ENCODE results near the gene ZBTB16. TPM values are rescaled to one million over a fixed set of nuclear protein-coding genes. Genes with fewer than 3 reads are reported as not detected.

ZBTB16 gene
- total RNA-seq, 3 donors from 2014 or later: 4.9 to 82.1 (median 48.8) TPM

- TF ChIP-seq, protein P1, sequence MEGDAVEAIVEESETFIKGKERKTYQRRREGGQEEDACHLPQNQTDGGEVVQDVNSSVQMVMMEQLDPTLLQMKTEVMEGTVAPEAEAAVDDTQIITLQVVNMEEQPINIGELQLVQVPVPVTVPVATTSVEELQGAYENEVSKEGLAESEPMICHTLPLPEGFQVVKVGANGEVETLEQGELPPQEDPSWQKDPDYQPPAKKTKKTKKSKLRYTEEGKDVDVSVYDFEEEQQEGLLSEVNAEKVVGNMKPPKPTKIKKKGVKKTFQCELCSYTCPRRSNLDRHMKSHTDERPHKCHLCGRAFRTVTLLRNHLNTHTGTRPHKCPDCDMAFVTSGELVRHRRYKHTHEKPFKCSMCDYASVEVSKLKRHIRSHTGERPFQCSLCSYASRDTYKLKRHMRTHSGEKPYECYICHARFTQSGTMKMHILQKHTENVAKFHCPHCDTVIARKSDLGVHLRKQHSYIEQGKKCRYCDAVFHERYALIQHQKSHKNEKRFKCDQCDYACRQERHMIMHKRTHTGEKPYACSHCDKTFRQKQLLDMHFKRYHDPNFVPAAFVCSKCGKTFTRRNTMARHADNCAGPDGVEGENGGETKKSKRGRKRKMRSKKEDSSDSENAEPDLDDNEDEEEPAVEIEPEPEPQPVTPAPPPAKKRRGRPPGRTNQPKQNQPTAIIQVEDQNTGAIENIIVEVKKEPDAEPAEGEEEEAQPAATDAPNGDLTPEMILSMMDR (IDR thresholded peaks at IDR 0.05): no peak
- Histone ChIP-seq H3K9me3 (no peaks in the 10 kb centered on the region), H3K4me3 (no peak overlapping the region), H3K36me3 (ENCODE audit: low read depth) (no peaks in the 10 kb centered on the region), H3K4me1 (ENCODE audit: low read depth) (no peaks in the 10 kb centered on the region)
- peak in 1 of 3 donors; percentile 46 for DNase-seq
- intact Hi-C loops (cut with DNase I, micrococcal nuclease): loop anchor here (5.0 to 10.0 kb wide), 3 partner anchors 226 to 366 kb away; no protein-coding TSS in a partner anchor
- ATAC-seq: peak; percentile 43
These were observed 203.4 kb downstream of the ZBTB16 start for GRCh38 chr11:114262681-114263512.

GRCh38 chr11:114263513-114264170 is 204.1 kb downstream of the ZBTB16 start:
- no peak for ATAC-seq
- TF ChIP-seq, protein P1 (IDR thresholded peaks at IDR 0.05): no peak
- Histone ChIP-seq H3K4me1 (ENCODE audit: low read depth) (no peaks in the 10 kb centered on the region), H3K9me3 (no peaks in the 10 kb centered on the region), H3K4me3 (no peak overlapping the region), H3K36me3 (ENCODE audit: low read depth) (no peaks in the 10 kb centered on the region)
- intact Hi-C loops (cut with DNase I, micrococcal nuclease): loop anchor here (5.0 to 10.0 kb wide), 3 partner anchors 226 to 366 kb away; no protein-coding TSS in a partner anchor
- DNase-seq: no peak

GRCh38 chr11:114264381-114264780 is 204.9 kb downstream of the ZBTB16 start:
- H3K9me3 ChIP-seq: no peaks in the 10 kb centered on the region
- no peak overlapping the region for H3K4me3 ChIP-seq
- TF ChIP-seq, protein P1 (IDR thresholded peaks at IDR 0.05): no peak
- DNase-seq (no peak), ATAC-seq (no peak)
- intact Hi-C loops (cut with DNase I, micrococcal nuclease): loop anchor here (5.0 to 10.0 kb wide), 3 partner anchors 227 to 367 kb away; no protein-coding TSS in a partner anchor
- H3K36me3 ChIP-seq (ENCODE audit: low read depth): no peaks in the 10 kb centered on the region
- H3K4me1 ChIP-seq (ENCODE audit: low read depth): no peaks in the 10 kb centered on the region

DNA sequence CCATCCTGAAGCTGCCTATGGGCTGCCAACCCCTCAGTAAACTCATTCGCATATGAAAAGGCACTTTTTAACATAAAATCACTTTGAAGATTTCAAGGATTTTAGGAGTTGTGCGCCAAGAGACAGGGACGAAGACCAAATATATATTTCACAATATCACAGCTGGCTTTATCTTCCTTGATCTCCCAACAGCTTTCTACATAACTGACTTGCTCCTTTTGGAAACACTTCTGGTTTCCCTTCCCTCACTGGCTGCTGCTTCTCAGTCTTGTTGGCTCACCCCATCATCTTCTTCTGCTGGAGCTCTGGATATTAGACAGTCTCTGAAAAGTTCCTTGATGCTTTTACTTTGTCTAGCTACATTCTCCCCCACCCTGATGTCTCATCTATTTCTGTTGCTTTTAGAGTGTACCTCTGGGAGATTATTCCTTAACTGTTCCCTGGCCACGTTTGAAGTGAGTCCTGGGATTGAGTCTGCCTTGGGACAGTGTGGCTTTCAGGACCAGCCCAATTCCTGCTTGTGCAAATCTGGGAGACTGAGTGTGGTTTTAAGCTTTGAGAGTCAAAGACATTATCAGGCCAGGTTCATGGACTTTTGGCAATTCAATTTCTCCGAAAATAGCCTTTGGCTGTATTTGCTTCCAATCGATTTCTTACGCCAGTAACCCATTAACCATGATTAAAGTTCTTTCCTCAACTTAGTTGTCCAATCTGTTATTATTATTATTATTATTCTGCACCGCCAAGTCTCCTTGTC is 205.8 kb downstream of the ZBTB16 start:
- ATAC-seq (no peak), DNase-seq (no peak)
- no peaks in the 10 kb centered on the region for H3K9me3 ChIP-seq
- TF ChIP-seq, protein P1 (IDR thresholded peaks at IDR 0.05): no peak
- no peaks in the 10 kb centered on the region for H3K36me3 ChIP-seq (ENCODE audit: low read depth)
- intact Hi-C loops (cut with DNase I, micrococcal nuclease): loop anchor here in 1 of 2 donors (10.0 kb wide), 1 partner anchor 270 kb away; no protein-coding TSS in a partner anchor
- H3K4me1 ChIP-seq (ENCODE audit: low read depth): no peaks in the 10 kb centered on the region
- no peak overlapping the region for H3K4me3 ChIP-seq

- Histone ChIP-seq H3K36me3 (ENCODE audit: low read depth) (no peaks in the 10 kb centered on the region), H3K4me1 (ENCODE audit: low read depth) (no peaks in the 10 kb centered on the region), H3K9me3 (no peaks in the 10 kb centered on the region), H3K4me3 (no peak overlapping the region)
- DNase-seq (no peak), ATAC-seq (no peak)
- TF ChIP-seq, protein P1 (IDR thresholded peaks at IDR 0.05): no peak
- intact Hi-C loops (cut with DNase I, micrococcal nuclease): loop anchor here in 1 of 2 donors (10.0 kb wide), 1 partner anchor 275 kb away; no protein-coding TSS in a partner anchor
These were observed 210.0 kb downstream of the ZBTB16 start for GRCh38 chr11:114269498-114269897.

Data from mucosa of descending colon (tissue), 3 donors.